Panc1 (cell line): ENCODE measurements around the gene ACO1. TPM values are rescaled to one million over a fixed set of nuclear protein-coding genes. Genes with fewer than 3 reads are reported as not detected.

Experiments
- ATAC-seq: fragments of 200-7000 bp; cut with Tn5 transposase; 2 replicates; pipeline ENCODE4 v1.9.1; 2020; ENCODE audit warnings: mild to moderate bottlenecking, moderate library complexity
- BruUV-seq: library from RNA; stranded (reverse); fragments of 400-500 nt; replicated peaks from 2 replicates; lab custom pipeline; 2021; lab: Mats Ljungman, UMichigan
- CTCF ChIA-PET: fragments of 300-600 bp; sonication (Branson Sonifier 250); formaldehyde crosslinking; loops from one replicate; lab custom pipeline; 2022; ENCODE audit warnings: antibody characterized with exemption; lab: Charles Lee
- POLR2A ChIA-PET: fragments of 300-600 bp; sonication (Branson Sonifier 250); formaldehyde crosslinking; loops from one replicate; lab custom pipeline; 2022; ENCODE audit warnings: antibody characterized with exemption; lab: Charles Lee
- DNase-seq: peaks from one replicate; pipeline ENCODE4 v3.0.0-alpha.2; 2010; ENCODE audit warnings: low read depth, low spot score
- H3K27ac ChIP-seq: 2 replicates; pipeline ENCODE4 v1.5.1; 2011; ENCODE audit warnings: mild to moderate bottlenecking, low read length, inconsistent platforms
- H3K27me3 ChIP-seq: fragments of 200-500 bp; sonication (Bioruptor generic); 2 replicates; pipeline ENCODE4 v1.6.0; 2014; ENCODE audit warnings: low read length, inconsistent platforms; ENCODE audit not compliant: control insufficient read depth, insufficient read depth
- H3K36me3 ChIP-seq: fragments of 200-500 bp; sonication (Bioruptor generic); 2 replicates; pipeline ENCODE4 v1.5.1; 2014; ENCODE audit warnings: inconsistent platforms, mild to moderate bottlenecking, low read length, moderate library complexity; ENCODE audit not compliant: control insufficient read depth, insufficient read depth
- H3K4me1 ChIP-seq: 2 replicates; pipeline ENCODE4 v1.5.1; 2011; ENCODE audit warnings: inconsistent platforms, mild to moderate bottlenecking, low read length, moderate library complexity; ENCODE audit not compliant: control insufficient read depth, insufficient read depth
- H3K4me3 ChIP-seq, 2 experiments: 2 replicates each; pipeline ENCODE4 v1.5.1; 2011 to 2012; ENCODE audit warnings: low read depth in 2 of 2, low read length in 2 of 2, mild to moderate bottlenecking in 2 of 2, inconsistent platforms in 1 of 2, moderate library complexity in 1 of 2
- H3K9me3 ChIP-seq: fragments of 200-500 bp; sonication (Bioruptor generic); 2 replicates; pipeline ENCODE4 v1.5.1; 2014; ENCODE audit warnings: low read depth, mild to moderate bottlenecking, inconsistent platforms, low read length, moderate library complexity; ENCODE audit not compliant: control insufficient read depth, insufficient read depth
- POLR2AphosphoS5 ChIP-seq: IDR thresholded peaks from 2 replicates; pipeline ENCODE4 v1.6.1; 2012; ENCODE audit warnings: mild to moderate bottlenecking, low read depth, low read length, moderate library complexity
- SIN3A ChIP-seq: IDR thresholded peaks from 2 replicates; pipeline ENCODE4 v1.6.1; 2012; ENCODE audit warnings: low read depth, mild to moderate bottlenecking, low read length, moderate library complexity, borderline replicate concordance; ENCODE audit not compliant: insufficient read depth
- TCF7L2 ChIP-seq: IDR thresholded peaks from 2 replicates; pipeline ENCODE4 v1.6.1; 2011; ENCODE audit warnings: mild to moderate bottlenecking, low read depth, low read length, inconsistent platforms
- in situ Hi-C: cut with HindIII; loops from 2 replicates; pipeline ENCODE4 v1.10.0; 2016; ENCODE audit warnings: low sequenced_read_pairs, low pct_unique_long_range_greater_than_20kb
- intact Hi-C: fragments of 100-400 bp; cut with micrococcal nuclease; formaldehyde crosslinking; loops from one replicate; pipeline ENCODE4 v1.10.0; 2022; ENCODE audit not compliant: unreplicated experiment
- total RNA-seq: library from RNA; stranded (reverse); gene quantifications from one replicate; pipeline ENCODE4 v1.2.1, GENCODE V29; 2021; ENCODE audit not compliant: unreplicated experiment
- TF ChIP-seq, protein P1 (sequence below): fragments of 450-650 bp; IDR thresholded peaks from 2 replicates; pipeline ENCODE4 v1.5.1; 2017; ENCODE audit warnings: mild to moderate bottlenecking
- TF ChIP-seq, protein P2 (sequence below), 2 experiments: IDR thresholded peaks; 2 replicates each; pipeline ENCODE4 v1.6.1; 2011 to 2012; ENCODE audit warnings: low read depth in 2 of 2, control low read depth in 1 of 2, low read length in 1 of 2, mild to moderate bottlenecking in 1 of 2, moderate library complexity in 1 of 2; ENCODE audit not compliant: insufficient read depth in 1 of 2

The ACO1 gene
- total RNA-seq, 1 experiment from 2014 or later, result 49.3 TPM

- no peak for ATAC-seq
Observed at GRCh38 chr9:32334916-32335895, 49.2 kb upstream of the ACO1 start.

GRCh38 chr9:32339424-32339823 lies 45.0 kb upstream of the ACO1 start:
- Histone ChIP-seq H3K36me3 (no peaks in the 10 kb centered on the region), H3K4me3 (no peak overlapping the region), H3K4me1 (no peaks in the 10 kb centered on the region), H3K27ac (no peak overlapping the region), H3K9me3 (no peaks in the 10 kb centered on the region), H3K27me3 (no peaks in the 10 kb centered on the region)
- BruUV-seq, result no TSS peak
- TF ChIP-seq POLR2AphosphoS5, result no peak
- no peak for TF ChIP-seq SIN3A
- TF ChIP-seq, protein P1, sequence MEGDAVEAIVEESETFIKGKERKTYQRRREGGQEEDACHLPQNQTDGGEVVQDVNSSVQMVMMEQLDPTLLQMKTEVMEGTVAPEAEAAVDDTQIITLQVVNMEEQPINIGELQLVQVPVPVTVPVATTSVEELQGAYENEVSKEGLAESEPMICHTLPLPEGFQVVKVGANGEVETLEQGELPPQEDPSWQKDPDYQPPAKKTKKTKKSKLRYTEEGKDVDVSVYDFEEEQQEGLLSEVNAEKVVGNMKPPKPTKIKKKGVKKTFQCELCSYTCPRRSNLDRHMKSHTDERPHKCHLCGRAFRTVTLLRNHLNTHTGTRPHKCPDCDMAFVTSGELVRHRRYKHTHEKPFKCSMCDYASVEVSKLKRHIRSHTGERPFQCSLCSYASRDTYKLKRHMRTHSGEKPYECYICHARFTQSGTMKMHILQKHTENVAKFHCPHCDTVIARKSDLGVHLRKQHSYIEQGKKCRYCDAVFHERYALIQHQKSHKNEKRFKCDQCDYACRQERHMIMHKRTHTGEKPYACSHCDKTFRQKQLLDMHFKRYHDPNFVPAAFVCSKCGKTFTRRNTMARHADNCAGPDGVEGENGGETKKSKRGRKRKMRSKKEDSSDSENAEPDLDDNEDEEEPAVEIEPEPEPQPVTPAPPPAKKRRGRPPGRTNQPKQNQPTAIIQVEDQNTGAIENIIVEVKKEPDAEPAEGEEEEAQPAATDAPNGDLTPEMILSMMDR, result no peak
- TF ChIP-seq TCF7L2, result no peak
- TF ChIP-seq, protein P2, sequence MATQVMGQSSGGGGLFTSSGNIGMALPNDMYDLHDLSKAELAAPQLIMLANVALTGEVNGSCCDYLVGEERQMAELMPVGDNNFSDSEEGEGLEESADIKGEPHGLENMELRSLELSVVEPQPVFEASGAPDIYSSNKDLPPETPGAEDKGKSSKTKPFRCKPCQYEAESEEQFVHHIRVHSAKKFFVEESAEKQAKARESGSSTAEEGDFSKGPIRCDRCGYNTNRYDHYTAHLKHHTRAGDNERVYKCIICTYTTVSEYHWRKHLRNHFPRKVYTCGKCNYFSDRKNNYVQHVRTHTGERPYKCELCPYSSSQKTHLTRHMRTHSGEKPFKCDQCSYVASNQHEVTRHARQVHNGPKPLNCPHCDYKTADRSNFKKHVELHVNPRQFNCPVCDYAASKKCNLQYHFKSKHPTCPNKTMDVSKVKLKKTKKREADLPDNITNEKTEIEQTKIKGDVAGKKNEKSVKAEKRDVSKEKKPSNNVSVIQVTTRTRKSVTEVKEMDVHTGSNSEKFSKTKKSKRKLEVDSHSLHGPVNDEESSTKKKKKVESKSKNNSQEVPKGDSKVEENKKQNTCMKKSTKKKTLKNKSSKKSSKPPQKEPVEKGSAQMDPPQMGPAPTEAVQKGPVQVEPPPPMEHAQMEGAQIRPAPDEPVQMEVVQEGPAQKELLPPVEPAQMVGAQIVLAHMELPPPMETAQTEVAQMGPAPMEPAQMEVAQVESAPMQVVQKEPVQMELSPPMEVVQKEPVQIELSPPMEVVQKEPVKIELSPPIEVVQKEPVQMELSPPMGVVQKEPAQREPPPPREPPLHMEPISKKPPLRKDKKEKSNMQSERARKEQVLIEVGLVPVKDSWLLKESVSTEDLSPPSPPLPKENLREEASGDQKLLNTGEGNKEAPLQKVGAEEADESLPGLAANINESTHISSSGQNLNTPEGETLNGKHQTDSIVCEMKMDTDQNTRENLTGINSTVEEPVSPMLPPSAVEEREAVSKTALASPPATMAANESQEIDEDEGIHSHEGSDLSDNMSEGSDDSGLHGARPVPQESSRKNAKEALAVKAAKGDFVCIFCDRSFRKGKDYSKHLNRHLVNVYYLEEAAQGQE (IDR thresholded peaks at IDR 0.05; ENCODE audit: insufficient read depth in 1 of 2, low read depth in 2 of 2, low read length in 1 of 2), result no peak
- DNase-seq, result no peak
- CTCF ChIA-PET, result no interaction called here
- no peak for ATAC-seq
- POLR2A ChIA-PET, result no interaction called here
- in situ Hi-C loops, result no loop called here
- intact Hi-C loops, result no loop called here

More at GRCh38 chr9:32334916-32335895, 49.2 kb upstream of the ACO1 start:
- no peak overlapping the region for H3K27ac ChIP-seq
- TF ChIP-seq TCF7L2 (no peak), SIN3A (no peak)
- TF ChIP-seq, protein P2 (IDR thresholded peaks at IDR 0.05; ENCODE audit: insufficient read depth in 1 of 2, low read depth in 2 of 2, low read length in 1 of 2), result no peak
- TF ChIP-seq, protein P1, result no peak
- no peaks in the 10 kb centered on the region for H3K27me3 ChIP-seq
- in situ Hi-C loops, result no loop called here
- H3K9me3 ChIP-seq, result no peaks in the 10 kb centered on the region
- BruUV-seq, result no TSS peak
- intact Hi-C loops, result no loop called here
- no peak for DNase-seq
- ChIA-PET CTCF (no interaction called here), POLR2A (no interaction called here)
- H3K36me3 ChIP-seq, result no peaks in the 10 kb centered on the region
- H3K4me1 ChIP-seq, result no peaks in the 10 kb centered on the region
- no peak overlapping the region for H3K4me3 ChIP-seq
